PC-9 (cell line): ENCODE data around the gene NBEAL2. TPM values are rescaled to one million over a fixed set of nuclear protein-coding genes. Genes with fewer than 3 reads are reported as not detected.

Experiments used
- BruUV-seq: library from RNA; stranded (reverse); fragments of 400-500 nt; replicated peaks from 2 replicates; lab custom pipeline; 2021; lab: Mats Ljungman, UMichigan
- CTCF ChIA-PET: fragments of 300-600 bp; sonication (Branson Sonifier 250); formaldehyde crosslinking; loops from one replicate; lab custom pipeline; 2022; ENCODE audit warnings: antibody characterized with exemption; lab: Charles Lee
- POLR2A ChIA-PET: fragments of 300-600 bp; sonication (Branson Sonifier 250); formaldehyde crosslinking; loops from one replicate; lab custom pipeline; 2022; ENCODE audit warnings: antibody characterized with exemption; ENCODE audit not compliant: unreplicated experiment; lab: Charles Lee
- DNase-seq, 2 experiments: peaks; one replicate each; pipeline versions ENCODE4 v3.0.0 to v3.0.0-alpha.2; 2015 to 2022; ENCODE audit warnings: mixed read lengths in 1 of 2
- H2AFZ ChIP-seq: fragments of 200-600 bp; sonication (generic); 2 replicates; pipeline ENCODE4 v1.8.1; 2017; ENCODE audit warnings: antibody characterized with exemption
- H3F3A ChIP-seq: fragments of 200-600 bp; sonication (generic); 2 replicates; pipeline ENCODE4 v1.8.1; 2017; ENCODE audit warnings: antibody characterized with exemption, mild to moderate bottlenecking, low read depth; ENCODE audit not compliant: insufficient read depth
- H3K27ac ChIP-seq: fragments of 200-600 bp; sonication (generic); 2 replicates; pipeline ENCODE4 v1.6.1; 2016; ENCODE audit warnings: mixed run types
- H3K27me3 ChIP-seq: fragments of 200-600 bp; sonication (generic); 2 replicates; pipeline ENCODE4 v1.6.1; 2016; ENCODE audit warnings: low read depth, mixed run types; ENCODE audit not compliant: insufficient read depth
- H3K36me3 ChIP-seq: fragments of 200-600 bp; sonication (generic); 2 replicates; pipeline ENCODE4 v1.6.1; 2016; ENCODE audit warnings: low read depth, mixed run types
- H3K4me1 ChIP-seq: fragments of 200-600 bp; sonication (generic); replicated peaks from 2 replicates; pipeline ENCODE4 v1.6.1; 2016; ENCODE audit warnings: mixed run types; ENCODE audit not compliant: insufficient read depth
- H3K4me2 ChIP-seq: fragments of 200-600 bp; sonication (generic); 2 replicates; pipeline ENCODE4 v1.6.1; 2017; ENCODE audit warnings: mixed run types
- H3K4me3 ChIP-seq: fragments of 200-600 bp; sonication (generic); 2 replicates; pipeline ENCODE4 v1.6.1; 2016; ENCODE audit warnings: mixed run types
- H3K79me2 ChIP-seq: fragments of 200-600 bp; sonication (generic); 2 replicates; pipeline ENCODE4 v1.6.1; 2017; ENCODE audit warnings: low read depth, mixed run types
- H3K9me2 ChIP-seq: fragments of 200-600 bp; sonication (generic); 2 replicates; pipeline ENCODE4 v1.8.1; 2017; ENCODE audit warnings: mild to moderate bottlenecking; ENCODE audit not compliant: insufficient read depth
- H3K9me3 ChIP-seq: fragments of 200-600 bp; sonication (generic); 2 replicates; pipeline ENCODE4 v1.8.1; 2016; ENCODE audit warnings: low read depth; ENCODE audit not compliant: insufficient read depth
- H4K20me1 ChIP-seq: fragments of 200-600 bp; sonication (generic); 2 replicates; pipeline ENCODE4 v1.8.1; 2017; ENCODE audit not compliant: insufficient read depth
- EZH2 ChIP-seq: fragments of 200-600 bp; sonication (generic); IDR thresholded peaks from 2 replicates; pipeline ENCODE4 v1.8.0; 2017; ENCODE audit warnings: antibody characterized with exemption, low read depth
- intact Hi-C: fragments of 100-400 bp; cut with micrococcal nuclease; formaldehyde crosslinking; loops from one replicate; pipeline ENCODE4 v1.10.0; 2022; ENCODE audit not compliant: unreplicated experiment
- total RNA-seq: library from RNA; stranded (reverse); gene quantifications from 2 replicates; pipeline ENCODE4 v1.2.3, GENCODE V29; 2021
- TF ChIP-seq, protein P1 (sequence below): fragments of 200-600 bp; sonication (generic); conservative IDR thresholded peaks from 2 replicates; pipeline ENCODE4 v1.6.1; 2017; ENCODE audit warnings: mixed run types, antibody characterized with exemption, mild to moderate bottlenecking, moderate library complexity

NBEAL2 gene
- total RNA-seq, 1 experiment from 2014 or later = 81.0 TPM

DNA sequence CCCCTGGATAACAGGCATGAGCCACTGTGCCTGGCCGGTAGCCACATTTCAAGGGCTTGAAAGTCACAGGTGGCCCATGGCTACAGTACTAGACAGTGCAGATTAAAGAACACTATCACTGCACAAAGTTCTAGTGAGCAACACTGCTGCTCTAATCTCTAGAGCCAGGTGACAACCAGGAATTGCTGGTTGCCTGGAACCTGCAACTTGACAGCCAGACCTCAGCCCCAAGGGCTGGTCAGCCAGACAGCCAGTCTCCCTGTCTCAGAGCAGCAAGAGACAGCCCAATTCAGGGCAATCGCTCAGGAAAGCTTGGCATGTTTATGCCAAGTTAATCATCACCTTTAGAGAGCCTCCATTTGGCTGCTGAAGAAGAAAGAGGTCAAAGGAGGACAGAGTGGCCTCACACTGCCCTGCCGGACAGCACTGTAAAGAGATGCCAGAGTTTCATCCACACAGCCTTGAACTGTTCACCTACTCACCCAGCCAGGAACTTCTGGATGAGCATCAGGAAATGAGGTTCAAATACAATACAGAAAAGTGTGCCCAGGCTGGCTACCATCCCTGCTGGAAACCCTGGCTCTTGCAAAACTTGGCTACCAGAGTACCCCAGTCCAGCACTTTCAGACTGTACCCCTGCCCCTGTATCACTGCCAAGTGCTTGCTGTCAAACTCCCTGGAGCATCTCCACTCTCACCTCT is 8.9 kb upstream of the NBEAL2 start:
- BruUV-seq = no TSS peak
- Histone ChIP-seq H3K4me3 (no peak overlapping the region), H3K27me3 (no peaks in the 10 kb centered on the region), H3K79me2 (peaks cover 100% of the 10 kb centered on the region), H3K27ac (no peak overlapping the region), H3K4me1 (peaks cover 9% of the 10 kb centered on the region), H3K9me3 (no peaks in the 10 kb centered on the region), H3F3A (peaks cover 2% of the 10 kb centered on the region; the same call in 1 of the 2 replicates), H3K36me3 (no peaks in the 10 kb centered on the region; the same call in 1 of the 2 replicates), H3K4me2 (no peak overlapping the region), H3K9me2 (no peaks in the 10 kb centered on the region), H2AFZ (no peak overlapping the region), H4K20me1 (peaks cover 86% of the 10 kb centered on the region)
- POLR2A ChIA-PET = interaction anchor here (0.6 kb wide), 1 partner anchor 23 kb away, joined by 8 read pairs; no protein-coding TSS in a partner anchor
- TF ChIP-seq, protein P1, sequence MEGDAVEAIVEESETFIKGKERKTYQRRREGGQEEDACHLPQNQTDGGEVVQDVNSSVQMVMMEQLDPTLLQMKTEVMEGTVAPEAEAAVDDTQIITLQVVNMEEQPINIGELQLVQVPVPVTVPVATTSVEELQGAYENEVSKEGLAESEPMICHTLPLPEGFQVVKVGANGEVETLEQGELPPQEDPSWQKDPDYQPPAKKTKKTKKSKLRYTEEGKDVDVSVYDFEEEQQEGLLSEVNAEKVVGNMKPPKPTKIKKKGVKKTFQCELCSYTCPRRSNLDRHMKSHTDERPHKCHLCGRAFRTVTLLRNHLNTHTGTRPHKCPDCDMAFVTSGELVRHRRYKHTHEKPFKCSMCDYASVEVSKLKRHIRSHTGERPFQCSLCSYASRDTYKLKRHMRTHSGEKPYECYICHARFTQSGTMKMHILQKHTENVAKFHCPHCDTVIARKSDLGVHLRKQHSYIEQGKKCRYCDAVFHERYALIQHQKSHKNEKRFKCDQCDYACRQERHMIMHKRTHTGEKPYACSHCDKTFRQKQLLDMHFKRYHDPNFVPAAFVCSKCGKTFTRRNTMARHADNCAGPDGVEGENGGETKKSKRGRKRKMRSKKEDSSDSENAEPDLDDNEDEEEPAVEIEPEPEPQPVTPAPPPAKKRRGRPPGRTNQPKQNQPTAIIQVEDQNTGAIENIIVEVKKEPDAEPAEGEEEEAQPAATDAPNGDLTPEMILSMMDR = no peak
- CTCF ChIA-PET = no interaction called here
- intact Hi-C loops = no loop called here
- no peak for DNase-seq

DNA sequence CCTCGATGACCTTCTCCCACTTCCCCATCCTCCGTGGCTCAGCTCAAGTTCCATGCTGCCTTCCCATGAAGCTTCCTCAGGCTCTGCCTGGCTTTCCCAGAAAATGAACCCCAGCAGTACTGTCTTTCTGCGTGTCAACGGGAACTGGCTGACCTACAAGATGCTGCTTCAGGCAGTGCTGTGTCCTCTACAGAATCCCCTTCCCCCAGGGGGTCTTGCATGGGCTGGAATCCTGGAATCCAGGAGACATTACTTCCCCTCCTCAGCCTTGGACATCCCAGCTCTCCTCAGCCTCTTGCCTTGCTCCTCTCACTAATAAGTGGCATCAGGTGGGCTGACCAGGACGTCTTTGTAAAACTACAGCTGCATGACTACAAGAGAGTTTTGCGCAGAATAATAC is 8.3 kb upstream of the NBEAL2 start:
- H3K4me1 ChIP-seq = peaks cover 6% of the 10 kb centered on the region
- no peak overlapping the region for H2AFZ ChIP-seq
- no peaks in the 10 kb centered on the region for H3K27me3 ChIP-seq
- no peaks in the 10 kb centered on the region; the same call in 1 of the 2 replicates for H3K36me3 ChIP-seq
- H3K79me2 ChIP-seq = peaks cover 100% of the 10 kb centered on the region
- H3F3A ChIP-seq = peaks cover 2% of the 10 kb centered on the region; the same call in 1 of the 2 replicates
- H3K4me3 ChIP-seq = no peak overlapping the region
- H3K27ac ChIP-seq = no peak overlapping the region
- ChIA-PET CTCF (no interaction called here), POLR2A (no interaction called here)
- H3K9me2 ChIP-seq = no peaks in the 10 kb centered on the region
- intact Hi-C loops = no loop called here
- H3K4me2 ChIP-seq = no peak overlapping the region
- H4K20me1 ChIP-seq = peaks cover 82% of the 10 kb centered on the region
- TF ChIP-seq, protein P1 = no peak
- TF ChIP-seq EZH2 = no peak
- no TSS peak for BruUV-seq
- no peaks in the 10 kb centered on the region for H3K9me3 ChIP-seq
- DNase-seq = no peak

DNA sequence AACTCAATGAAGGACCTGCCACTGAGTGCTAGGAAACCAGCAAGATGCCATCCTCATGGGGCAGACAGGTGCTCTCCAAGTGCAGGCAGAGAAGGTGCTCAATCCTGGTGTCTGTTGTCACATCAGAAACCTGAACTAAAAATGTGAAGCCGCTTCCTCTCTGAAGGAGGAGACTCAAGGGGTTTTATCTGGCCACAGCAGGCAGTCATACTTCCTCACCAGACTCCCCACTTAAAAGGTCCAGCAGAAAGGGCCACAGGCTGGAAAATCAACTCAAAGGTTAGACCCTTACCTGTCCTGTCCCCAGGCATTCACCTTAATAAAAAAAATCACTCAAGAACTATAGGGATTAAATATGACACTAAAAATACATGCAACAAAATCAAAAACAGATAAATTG is 7.7 kb upstream of the NBEAL2 start:
- peaks cover 80% of the 10 kb centered on the region for H4K20me1 ChIP-seq
- H3K79me2 ChIP-seq = peaks cover 96% of the 10 kb centered on the region
- POLR2A ChIA-PET = no interaction called here
- CTCF ChIA-PET = no interaction called here
- intact Hi-C loops = no loop called here
- no peak for TF ChIP-seq EZH2
- no peaks in the 10 kb centered on the region; the same call in 1 of the 2 replicates for H3K36me3 ChIP-seq
- H3K9me2 ChIP-seq = no peaks in the 10 kb centered on the region
- no peak overlapping the region for H3K4me2 ChIP-seq
- H2AFZ ChIP-seq = no peak overlapping the region
- H3K27ac ChIP-seq = no peak overlapping the region
- H3F3A ChIP-seq = peaks cover 2% of the 10 kb centered on the region; the same call in 1 of the 2 replicates
- peaks cover 6% of the 10 kb centered on the region for H3K4me1 ChIP-seq
- BruUV-seq = no TSS peak
- H3K4me3 ChIP-seq = no peak overlapping the region
- H3K9me3 ChIP-seq = no peaks in the 10 kb centered on the region
- H3K27me3 ChIP-seq = no peaks in the 10 kb centered on the region
- DNase-seq = no peak
